Neuronal stem cell (in vitro differentiated cells): ENCODE data around the gene ZNF232.
A peak's percentile ranks its signal among the peaks of the same experiment; 100 is the strongest.

ENCODE experiments used
- DNase-seq: peaks from one replicate; pipeline ENCODE4 v3.0.0-alpha.2; 2013; ENCODE audit warnings: low spot score
- H2AFZ ChIP-seq: one replicate; pipeline ENCODE4 v1.6.1; 2013; ENCODE audit warnings: mild to moderate bottlenecking, low read length, inconsistent platforms
- H2AK5ac ChIP-seq: 2 replicates; pipeline ENCODE4 v1.6.1; 2013; ENCODE audit warnings: low read depth, mild to moderate bottlenecking, inconsistent platforms, low read length, moderate library complexity, mixed read lengths
- H2BK120ac ChIP-seq: 2 replicates; pipeline ENCODE4 v1.6.1; 2013; ENCODE audit warnings: low read depth, mild to moderate bottlenecking, inconsistent platforms, low read length, moderate library complexity, mixed read lengths
- H2BK12ac ChIP-seq: one replicate; pipeline ENCODE4 v1.6.1; 2013; ENCODE audit warnings: low read length, inconsistent platforms
- H2BK15ac ChIP-seq: 2 replicates; pipeline ENCODE4 v1.6.1; 2013; ENCODE audit warnings: mild to moderate bottlenecking, low read length, inconsistent platforms, mixed read lengths
- H2BK5ac ChIP-seq: one replicate; pipeline ENCODE4 v1.6.1; 2013; ENCODE audit warnings: inconsistent platforms, mild to moderate bottlenecking, low read length, moderate library complexity
- H3K14ac ChIP-seq: one replicate; pipeline ENCODE4 v1.6.1; 2013; ENCODE audit warnings: low read length, inconsistent platforms
- H3K18ac ChIP-seq: 2 replicates; pipeline ENCODE4 v1.6.1; 2013; ENCODE audit warnings: low read length, inconsistent platforms
- H3K23ac ChIP-seq: 2 replicates; pipeline ENCODE4 v1.6.1; 2013; ENCODE audit warnings: low read depth, mild to moderate bottlenecking, mixed read lengths, low read length, inconsistent platforms; ENCODE audit not compliant: poor library complexity
- H3K27ac ChIP-seq: replicated peaks from 3 replicates; pipeline ENCODE4 v1.5.1; 2013; ENCODE audit warnings: low read length, inconsistent platforms
- H3K27me3 ChIP-seq, 3 experiments: 2 replicates each; pipeline ENCODE4 v1.6.1; 2013; ENCODE audit warnings: low read length in 3 of 3, mild to moderate bottlenecking in 2 of 3, inconsistent platforms in 1 of 3, low read depth in 1 of 3, mixed read lengths in 1 of 3, moderate library complexity in 1 of 3; ENCODE audit not compliant: control insufficient read depth in 3 of 3, insufficient read depth in 3 of 3
- H3K36me3 ChIP-seq, 2 donors: replicated peaks in 1 of 2; 2 replicates each; pipeline ENCODE4 v1.6.1; 2013; ENCODE audit warnings: low read length in 2 of 2; ENCODE audit not compliant: control insufficient read depth in 2 of 2, insufficient read depth in 2 of 2
- H3K4ac ChIP-seq: 2 replicates; pipeline ENCODE4 v1.6.1; 2013; ENCODE audit warnings: inconsistent platforms, mild to moderate bottlenecking, low read length, moderate library complexity
- H3K4me1 ChIP-seq, 2 donors: 1 replicate in 1 of 2; 2 replicates in 1 of 2; pipeline ENCODE4 v1.6.1; 2013; ENCODE audit warnings: low read length in 2 of 2, low read depth in 1 of 2; ENCODE audit not compliant: control insufficient read depth in 2 of 2, insufficient read depth in 1 of 2
- H3K4me2 ChIP-seq: one replicate; pipeline ENCODE4 v1.6.1; 2013; ENCODE audit warnings: mild to moderate bottlenecking, low read length, inconsistent platforms; ENCODE audit not compliant: insufficient read depth, poor library complexity, severe bottlenecking
- H3K4me3 ChIP-seq, 2 donors: 2 replicates each; pipeline ENCODE4 v1.5.1; 2013; ENCODE audit warnings: low read length in 2 of 2, mild to moderate bottlenecking in 2 of 2, inconsistent platforms in 1 of 2, moderate library complexity in 1 of 2
- H3K79me1 ChIP-seq: one replicate; pipeline ENCODE4 v1.6.1; 2013; ENCODE audit warnings: low read depth, mild to moderate bottlenecking, inconsistent platforms, low read length, moderate library complexity
- H3K9ac ChIP-seq: one replicate; pipeline ENCODE4 v1.6.1; 2013; ENCODE audit warnings: mild to moderate bottlenecking, low read depth, low read length, inconsistent platforms; ENCODE audit not compliant: poor library complexity
- H3K9me3 ChIP-seq, 2 donors: replicated peaks in 1 of 2; 2 replicates each; pipeline versions ENCODE3 to v1.6.1; 2013; ENCODE audit warnings: low read length in 2 of 2, mild to moderate bottlenecking in 2 of 2, inconsistent platforms in 1 of 2, low read depth in 1 of 2, mixed read lengths in 1 of 2, moderate library complexity in 1 of 2; ENCODE audit not compliant: control insufficient read depth in 2 of 2, insufficient read depth in 1 of 2
- H4K8ac ChIP-seq: one replicate; pipeline ENCODE4 v1.6.1; 2013; ENCODE audit warnings: low read depth, mild to moderate bottlenecking, inconsistent platforms, low read length, moderate library complexity
- H4K91ac ChIP-seq: one replicate; pipeline ENCODE4 v1.6.1; 2013; ENCODE audit warnings: low read length, low read depth, mild to moderate bottlenecking, inconsistent platforms; ENCODE audit not compliant: poor library complexity
- WGBS, 2 donors: extraction: QIAGEN DNeasy Blood & Tissue Kit; methylation state at CpG; one replicate each; pipeline ENCODE4 v1.1.7; 2013; ENCODE audit warnings: missing lambda C conversion rate in 2 of 2, mixed read lengths in 1 of 2; ENCODE audit not compliant: insufficient read length in 2 of 2, insufficient replicate concordance in 1 of 2; ENCODE audit errors: extremely low coverage in 2 of 2; 5-methylcytosine and 5-hydroxymethylcytosine counted together

Gene ZNF232

DNA sequence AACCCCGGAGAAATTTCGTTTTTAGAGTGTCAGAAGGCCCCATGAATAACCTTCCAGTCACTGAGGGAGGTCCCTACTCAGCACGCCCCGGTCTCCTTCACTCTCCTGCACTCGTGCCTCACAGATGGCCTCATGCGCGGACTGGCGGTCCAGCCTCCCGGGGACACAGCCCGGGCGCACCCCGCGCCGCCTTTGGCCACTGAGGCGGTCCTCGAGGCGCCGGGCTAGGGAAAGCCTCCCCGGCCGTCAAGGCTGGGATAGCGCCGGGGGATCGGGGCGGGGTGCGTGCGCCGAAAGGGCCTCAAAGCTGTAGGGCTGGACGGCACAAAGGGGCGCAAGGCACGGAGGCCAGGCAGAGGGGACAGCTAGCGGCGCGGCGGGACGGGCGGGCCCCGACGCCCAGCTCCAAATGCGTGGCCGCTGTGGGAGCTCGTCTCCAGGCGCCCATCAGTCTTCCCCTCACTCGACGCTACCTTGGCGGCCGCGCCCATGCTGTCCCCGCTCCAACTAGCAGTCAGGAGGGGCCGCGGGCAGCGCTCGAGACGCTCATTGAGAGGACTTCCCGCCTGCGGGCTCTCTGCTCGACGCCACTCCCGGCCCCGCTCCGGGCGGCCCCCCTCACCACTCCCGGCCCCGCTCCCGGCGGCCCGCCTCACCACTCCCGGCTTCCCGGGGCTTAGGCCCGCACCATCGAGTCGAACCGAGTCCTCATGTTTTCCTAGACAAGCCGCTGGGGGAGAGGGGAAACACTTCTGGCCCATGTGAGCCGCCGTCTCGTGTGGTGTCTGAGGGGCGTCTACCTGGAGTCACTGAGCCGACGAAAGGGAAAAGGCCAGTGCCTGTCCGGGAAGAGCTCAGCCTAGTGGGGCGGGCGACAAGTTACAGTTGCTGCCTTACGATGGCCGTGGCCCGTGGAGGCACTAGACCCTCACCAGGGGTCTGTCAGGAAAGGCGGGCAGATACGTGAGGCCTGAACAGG is 4.3 kb upstream of the ZNF232 start, which contains the start of gene USP6:
TSS of gene USP6 (plus strand) at position 360 of the 979 bp plus-strand sequence. CDS start 14,336 bp downstream, outside the sequence.
- Histone ChIP-seq H3K4me2 (no peak within 1 kb of the TSS), H3K4ac (no peak within 1 kb of the TSS), H4K91ac (no peak within 1 kb of the TSS), H3K79me1 (peaks cover 3% of the 10 kb centered on the region), H3K9ac (no peak within 1 kb of the TSS), H2BK15ac (peak within 1 kb of the TSS; percentile 76), H3K23ac (peak within 1 kb of the TSS; percentile 34), H3K4me1 (peaks cover 0 to 1% of the 10 kb centered on the region in 2 donors), H2BK12ac (peak within 1 kb of the TSS; percentile 35), H2AFZ (no peak within 1 kb of the TSS), H3K14ac (no peak within 1 kb of the TSS), H4K8ac (no peak within 1 kb of the TSS), H3K36me3 (peaks cover 0 to 11% of the 10 kb centered on the region in 2 donors), H2AK5ac (peak within 1 kb of the TSS; percentile 50), H3K27ac (no peak within 1 kb of the TSS), H3K18ac (peak within 1 kb of the TSS; percentile 21), H3K9me3 (peaks cover 5 to 7% of the 10 kb centered on the region in 2 donors), H3K27me3 (peaks cover 0 to 6% (median 0%) of the 10 kb centered on the region in 3 experiments), H2BK120ac (no peak within 1 kb of the TSS), H3K4me3 (peak within 1 kb of the TSS in 1 of 2 donors; percentile 30), H2BK5ac (no peak within 1 kb of the TSS)
- no peak for DNase-seq
- WGBS, 2 donors: no CpG with 5 or more reads among the region's 87 CpGs

DNA sequence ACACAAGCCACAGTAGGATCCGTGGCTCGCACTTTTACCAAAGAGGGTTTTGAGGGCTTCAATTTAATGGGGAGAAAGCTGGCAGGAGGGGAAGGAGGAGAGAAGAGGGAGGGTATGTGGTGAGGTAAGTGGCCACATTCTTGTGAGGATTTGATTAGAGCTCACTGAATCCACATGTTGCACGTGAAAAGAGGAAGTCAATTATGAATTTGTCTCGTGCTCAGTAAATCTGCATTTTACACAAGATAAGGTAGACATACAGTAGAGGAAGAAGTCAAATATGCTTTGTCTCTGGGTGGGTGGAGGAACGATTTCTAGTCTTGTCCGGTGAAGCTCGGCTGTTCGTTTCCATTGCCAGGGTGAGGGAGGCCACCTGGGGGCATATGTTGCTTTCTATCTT is 862 bp downstream of the ZNF232 start:
- Histone ChIP-seq H2AK5ac (no peak overlapping the region), H3K9ac (no peak overlapping the region), H4K8ac (no peak overlapping the region), H3K27ac (no peak overlapping the region), H4K91ac (no peak overlapping the region), H3K23ac (no peak overlapping the region), H3K18ac (no peak overlapping the region), H3K4me3 (peak overlapping the region; percentile 95 to 99), H2BK120ac (no peak overlapping the region), H3K27me3 (no peaks in the 10 kb centered on the region), H3K79me1 (peaks cover 7% of the 10 kb centered on the region), H2BK15ac (no peak overlapping the region), H3K14ac (no peak overlapping the region), H3K36me3 (peaks cover 24 to 59% of the 10 kb centered on the region in 2 donors), H3K4ac (no peak overlapping the region), H2BK12ac (no peak overlapping the region), H2AFZ (peak overlapping the region; percentile 100), H2BK5ac (no peak overlapping the region), H3K9me3 (peaks cover 21 to 49% of the 10 kb centered on the region in 2 donors), H3K4me2 (peak overlapping the region; percentile 90), H3K4me1 (peaks cover 0 to 3% of the 10 kb centered on the region in 2 donors)
- peak; percentile 4 for DNase-seq
- no CpG with 5 or more reads among the region's 8 CpGs for WGBS, 2 donors

DNA sequence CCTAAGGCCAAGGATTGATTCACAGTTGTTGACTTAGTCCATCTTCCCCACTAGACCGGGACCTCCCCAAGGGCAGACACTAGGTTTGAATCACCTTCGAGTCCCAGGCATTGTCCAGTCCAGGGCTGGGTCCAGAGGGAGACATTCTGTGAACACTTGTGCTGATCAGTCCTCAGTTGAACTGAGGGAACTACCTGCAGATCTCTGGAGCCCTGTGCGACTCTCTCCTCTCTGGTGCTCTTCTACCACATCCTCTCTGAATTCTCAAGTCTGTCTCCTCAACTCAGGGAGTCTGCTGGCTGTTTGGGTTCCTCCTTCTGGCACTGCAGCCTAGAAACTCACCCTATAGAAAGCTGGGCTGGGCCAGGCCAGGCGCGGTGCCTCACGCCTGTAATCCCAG is 10.8 kb downstream of the ZNF232 start:
- Histone ChIP-seq H2AK5ac (no peak overlapping the region), H3K36me3 (peaks cover 10% of the 10 kb centered on the region in 2 donors), H2BK120ac (no peak overlapping the region)

DNA sequence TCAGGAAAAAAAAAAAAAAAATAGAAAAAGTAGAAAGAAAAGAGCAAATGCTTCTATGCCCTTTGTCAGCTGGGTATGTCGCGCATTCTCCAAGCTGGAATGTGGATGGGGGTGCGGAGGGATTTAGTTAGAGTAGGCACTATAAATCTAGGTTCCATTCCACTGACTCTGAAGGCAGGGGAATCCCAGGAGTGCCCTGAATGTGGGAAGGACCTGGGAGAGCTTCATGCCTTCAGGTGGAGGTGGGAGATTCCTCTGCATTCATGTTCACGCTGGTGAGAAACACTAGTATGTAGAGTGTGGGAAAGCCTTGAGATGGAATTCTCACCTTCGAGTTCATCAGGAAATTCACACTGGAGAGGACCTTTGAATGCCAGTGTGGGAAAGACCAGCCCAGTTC is 12.4 kb downstream of the ZNF232 start:
- Histone ChIP-seq H3K4me3 (peak overlapping the region in 1 of 2 donors; percentile 61), H3K27me3 (peaks cover 0 to 24% (median 4%) of the 10 kb centered on the region in 3 experiments), H3K4me2 (no peak overlapping the region), H3K14ac (no peak overlapping the region), H2AK5ac (no peak overlapping the region), H3K4me1 (no peaks in the 10 kb centered on the region), H2BK12ac (no peak overlapping the region), H4K8ac (no peak overlapping the region), H3K4ac (no peak overlapping the region), H3K23ac (no peak overlapping the region), H2BK5ac (no peak overlapping the region), H3K18ac (no peak overlapping the region), H2BK120ac (no peak overlapping the region), H3K27ac (no peak overlapping the region), H3K79me1 (no peaks in the 10 kb centered on the region), H4K91ac (no peak overlapping the region), H2AFZ (no peak overlapping the region), H3K9me3 (peaks cover 26 to 57% of the 10 kb centered on the region in 2 donors), H3K9ac (no peak overlapping the region), H3K36me3 (peaks cover 1 to 3% of the 10 kb centered on the region in 2 donors), H2BK15ac (no peak overlapping the region)
- no CpG with 5 or more reads among the region's 5 CpGs for WGBS, 2 donors
- DNase-seq: no peak

More for the DNA sequence above, 10.8 kb downstream of the ZNF232 start:
- Histone ChIP-seq H2BK5ac (no peak overlapping the region), H2BK15ac (no peak overlapping the region), H3K4me1 (no peaks in the 10 kb centered on the region), H4K91ac (no peak overlapping the region), H3K23ac (no peak overlapping the region), H2BK12ac (no peak overlapping the region), H3K27ac (no peak overlapping the region), H4K8ac (no peak overlapping the region), H3K4me3 (peak overlapping the region in 1 of 2 donors; percentile 22), H3K9ac (peak overlapping the region; percentile 24), H2AFZ (no peak overlapping the region), H3K4me2 (no peak overlapping the region), H3K9me3 (peaks cover 27 to 57% of the 10 kb centered on the region in 2 donors), H3K14ac (no peak overlapping the region), H3K79me1 (no peaks in the 10 kb centered on the region), H3K4ac (no peak overlapping the region), H3K18ac (no peak overlapping the region), H3K27me3 (peaks cover 0 to 20% (median 4%) of the 10 kb centered on the region in 3 experiments)
- DNase-seq: no peak
- no CpG with 5 or more reads among the region's 6 CpGs for WGBS, 2 donors
